ENCODE measurements around the gene KLRB1.
"Not testable (repeated sequence)": the region's sequence is repeated elsewhere in the genome, so short reads cannot be mapped to it uniquely, and the experiment has no call there.

The KLRB1 gene

DNA sequence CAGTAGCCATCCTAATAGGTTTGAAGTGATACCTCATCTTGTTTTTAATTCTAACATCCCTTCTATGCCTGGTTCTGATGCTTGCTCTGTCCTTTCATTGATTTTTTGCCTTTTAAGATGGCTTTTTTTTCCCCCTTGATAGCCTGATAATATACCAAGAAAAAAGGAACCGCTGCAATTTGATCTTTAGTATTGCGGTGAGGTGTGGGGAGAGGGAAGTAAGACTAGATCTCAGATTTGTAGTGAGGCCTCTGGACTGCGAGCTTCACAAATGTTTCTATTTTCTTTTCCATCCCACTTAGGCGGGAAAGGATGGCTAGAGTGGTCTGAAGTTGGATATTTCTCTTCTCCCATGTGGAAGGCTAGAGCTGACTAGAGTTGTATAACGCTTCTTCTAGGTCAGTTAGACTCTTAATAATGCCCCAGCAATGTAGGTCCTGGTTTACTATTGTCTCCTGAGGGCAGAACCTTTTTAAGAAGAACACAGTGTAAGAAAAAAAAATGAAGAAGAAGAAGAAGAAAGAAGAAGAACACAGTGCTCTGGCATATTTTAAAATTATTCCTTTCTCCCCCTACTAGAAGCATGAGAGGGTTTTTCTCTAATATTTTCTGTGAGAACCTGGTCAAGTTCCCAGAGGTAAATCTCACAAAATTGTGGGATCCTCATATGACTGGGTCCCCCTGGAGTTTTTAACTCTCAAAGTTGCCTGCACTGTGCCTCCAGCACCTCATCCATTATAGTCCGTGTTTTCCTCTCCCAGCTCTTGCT lies 11.9 kb upstream of the KLRB1 start:
- no peak for DNase-seq (ENCODE audit: low read depth)

DNA sequence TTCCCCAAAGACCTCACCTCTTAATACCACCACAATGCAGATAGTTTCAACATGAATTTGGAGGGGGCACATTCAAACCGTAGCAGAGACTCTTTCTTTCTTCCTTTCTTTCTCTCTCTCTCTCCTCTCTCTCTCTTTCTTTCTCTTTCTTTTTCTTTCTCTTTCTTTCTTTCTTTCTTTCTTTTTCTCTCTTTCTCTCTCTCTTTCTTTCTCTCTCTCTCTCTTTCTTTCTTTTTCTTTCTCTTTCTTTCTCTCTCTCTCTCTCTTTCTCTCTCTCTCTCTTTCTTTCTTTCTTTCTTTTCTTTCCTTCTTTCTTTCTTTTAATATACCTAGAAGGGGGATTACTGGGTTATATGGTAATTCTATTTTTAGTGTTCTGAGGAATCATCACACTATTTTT lies 11.2 kb upstream of the KLRB1 start:
- DNase-seq (ENCODE audit: low read depth) = not testable (repeated sequence)

DNA sequence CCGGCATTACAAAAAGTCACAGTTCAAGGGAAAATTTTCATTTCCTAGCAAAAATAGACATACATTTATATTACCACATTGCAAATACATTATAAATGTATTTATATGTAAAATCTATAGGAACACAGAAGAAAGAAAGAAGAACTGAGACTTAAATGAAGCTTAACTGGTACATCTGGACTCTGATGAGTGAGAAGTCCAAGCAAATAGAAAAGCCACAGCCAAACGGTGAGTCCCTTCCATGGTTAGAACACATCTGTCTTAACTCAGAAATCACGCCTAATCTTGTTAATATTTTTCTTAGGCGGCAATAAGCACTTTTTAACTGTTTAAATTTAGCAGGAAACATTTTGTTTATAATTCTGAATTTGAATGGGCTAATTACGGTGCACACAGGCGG lies 9.4 kb upstream of the KLRB1 start:
- no peak for DNase-seq (ENCODE audit: low read depth)

DNA sequence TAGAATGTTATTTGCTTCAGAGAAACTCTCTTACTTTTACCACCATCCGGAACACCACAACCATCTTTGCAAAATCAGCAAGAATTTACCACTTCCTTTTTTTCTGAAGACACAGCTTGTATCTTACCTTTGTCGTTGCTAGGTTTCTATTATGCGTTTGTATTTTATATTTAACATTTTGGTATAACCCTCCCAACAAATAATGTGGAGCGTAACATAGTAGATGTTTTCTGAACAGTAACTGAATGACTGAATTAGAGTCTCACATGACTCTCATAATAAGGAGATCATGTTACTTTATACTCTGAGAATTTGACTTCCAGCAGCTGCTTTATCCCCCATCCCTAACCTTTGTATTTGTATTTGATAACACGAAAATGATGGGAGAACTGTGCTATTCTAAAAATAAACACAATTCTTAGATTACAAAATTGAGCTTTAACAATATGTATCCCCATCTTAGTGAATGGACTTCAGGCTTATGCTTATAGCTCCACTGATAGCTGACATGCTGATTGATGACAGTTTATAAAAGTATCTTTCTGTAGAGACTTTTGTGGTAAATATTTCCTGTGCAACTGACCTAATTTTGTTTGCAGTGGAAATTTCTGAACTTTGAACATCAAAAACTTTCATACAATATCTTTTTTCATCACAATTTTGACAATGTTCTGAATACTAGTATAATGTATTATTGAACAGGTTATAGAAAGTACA lies 7.9 kb upstream of the KLRB1 start:
- no peak for DNase-seq (ENCODE audit: low read depth)

DNA sequence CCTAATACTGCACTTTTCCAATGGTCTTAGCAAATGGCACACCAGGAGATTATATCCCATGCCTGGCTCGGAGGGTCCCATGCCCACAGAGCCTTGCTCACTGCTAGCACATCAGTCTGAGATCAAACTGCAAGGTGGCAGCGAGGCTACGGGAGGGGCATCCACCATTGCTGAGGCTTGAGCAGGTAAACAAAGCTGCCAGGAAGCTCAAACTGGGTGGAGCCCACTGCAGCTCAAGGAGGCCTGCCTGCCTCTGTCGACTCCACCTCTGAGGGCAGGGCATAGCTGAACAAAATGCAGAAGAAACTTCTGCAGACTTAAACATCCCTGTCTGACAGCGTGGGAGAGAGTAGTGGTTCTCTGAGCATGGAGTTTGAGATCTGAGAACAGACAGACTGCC lies 2.9 kb upstream of the KLRB1 start:
- DNase-seq (ENCODE audit: low read depth) = not testable (repeated sequence)

DNA sequence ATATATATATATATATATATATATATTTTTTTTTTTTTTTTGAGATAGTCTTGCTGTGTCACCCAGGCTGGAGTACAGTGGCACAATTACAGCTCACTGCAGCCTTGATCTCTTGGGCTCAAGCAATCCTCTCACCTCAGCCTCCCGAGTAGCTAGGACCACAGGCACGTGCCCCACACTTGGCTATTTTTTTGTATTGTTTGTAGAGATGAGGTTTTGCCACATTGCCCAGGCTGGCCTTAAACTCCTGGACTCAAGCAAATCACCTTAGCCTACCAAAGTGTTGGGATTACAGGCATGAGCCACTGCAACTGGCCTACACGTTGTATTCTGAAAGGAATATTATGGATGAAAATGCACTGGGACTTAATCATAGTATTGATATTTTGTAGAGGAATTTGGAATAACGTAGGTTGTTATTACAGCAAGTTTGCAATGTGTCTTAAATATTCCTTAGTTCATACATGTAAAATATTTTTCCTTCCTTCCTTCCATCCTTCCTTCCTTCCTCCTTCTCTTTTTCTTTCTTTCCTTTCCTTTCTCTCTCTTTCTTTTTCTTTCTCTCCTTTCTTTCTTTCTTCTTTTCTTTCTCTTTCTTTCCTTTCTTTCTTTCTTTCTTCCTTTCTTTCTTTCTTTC lies 862 bp downstream of the KLRB1 start:
- no peak for DNase-seq (ENCODE audit: low read depth)

DNA sequence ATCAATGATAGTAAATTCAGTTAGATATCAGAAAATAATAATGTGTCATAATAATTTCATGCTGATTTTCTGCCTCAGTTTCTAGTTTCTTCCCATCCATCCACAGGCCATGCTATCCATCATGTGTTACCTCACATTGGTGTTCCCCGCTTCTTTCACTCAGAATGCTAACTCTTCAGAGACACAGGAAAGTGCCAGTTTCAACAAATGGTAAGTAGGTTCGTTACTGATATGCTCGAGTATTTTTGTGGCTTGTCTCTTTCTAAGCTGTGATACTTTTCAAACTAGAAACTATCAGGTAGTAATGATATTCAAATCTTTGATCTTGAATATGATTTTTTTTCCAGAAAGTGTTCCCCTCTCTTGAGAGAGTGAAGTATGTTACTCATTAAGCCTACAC lies 1.5 kb downstream of the KLRB1 start:
- no peak for DNase-seq (ENCODE audit: low read depth)

DNA sequence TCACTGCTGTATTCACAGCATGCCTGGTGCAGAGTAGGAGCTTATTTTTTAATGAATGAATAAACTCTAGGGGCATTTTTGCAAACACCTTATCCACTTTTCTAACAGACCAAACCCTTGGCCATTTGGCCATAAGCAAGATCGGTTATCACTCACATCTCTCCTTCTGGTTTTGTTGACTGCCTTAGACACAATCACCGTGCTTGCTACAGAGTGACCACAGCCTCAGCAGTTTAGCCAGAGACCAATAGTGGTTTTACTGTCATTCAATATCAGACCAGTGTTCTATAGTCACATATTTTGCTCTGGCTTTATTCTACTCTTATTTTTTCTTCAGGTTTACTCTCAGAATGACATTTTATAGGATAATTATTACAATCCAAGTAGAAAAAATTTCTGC lies 2.2 kb downstream of the KLRB1 start:
- no peak for DNase-seq (ENCODE audit: low read depth)

DNA sequence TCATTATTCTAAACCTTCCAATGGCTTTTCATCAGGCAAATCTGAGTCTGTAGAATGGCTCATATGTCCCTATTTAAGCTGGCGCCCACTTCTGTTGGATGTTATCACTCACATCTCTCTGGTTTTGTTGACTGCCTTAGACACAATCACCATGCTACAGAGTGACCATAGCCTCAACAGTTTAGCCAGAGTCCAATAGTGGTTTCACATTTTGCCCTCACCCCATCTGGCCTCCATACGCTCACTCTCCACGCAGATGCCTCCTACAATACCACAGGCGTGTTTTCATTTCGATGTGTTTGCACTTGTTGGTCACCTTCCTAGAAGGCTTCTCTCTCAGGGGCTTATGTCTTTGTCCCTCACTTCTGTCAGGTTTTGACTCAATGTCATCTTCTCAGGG lies 3.4 kb downstream of the KLRB1 start:
- DNase-seq (ENCODE audit: low read depth) = no peak

DNA sequence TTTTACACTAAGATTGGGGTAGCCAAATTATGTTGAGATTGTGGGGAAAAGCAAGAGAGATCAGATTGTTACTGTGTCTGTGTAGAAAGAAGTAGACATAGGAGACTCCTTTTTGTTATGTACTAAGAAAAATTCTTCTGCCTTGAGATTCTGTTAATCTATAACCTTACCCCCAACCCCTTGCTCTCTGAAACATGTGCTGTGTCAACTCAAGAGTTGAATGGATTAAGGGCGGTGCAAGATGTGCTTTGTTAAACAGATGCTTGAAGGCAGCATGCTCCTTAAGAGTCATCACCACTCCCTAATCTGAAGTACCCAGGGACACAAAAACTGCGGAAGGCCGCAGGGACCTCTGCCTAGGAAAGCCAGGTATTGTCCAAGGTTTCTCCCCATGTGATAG lies 7.3 kb downstream of the KLRB1 start:
- not testable (repeated sequence) for DNase-seq (ENCODE audit: low read depth)

DNA sequence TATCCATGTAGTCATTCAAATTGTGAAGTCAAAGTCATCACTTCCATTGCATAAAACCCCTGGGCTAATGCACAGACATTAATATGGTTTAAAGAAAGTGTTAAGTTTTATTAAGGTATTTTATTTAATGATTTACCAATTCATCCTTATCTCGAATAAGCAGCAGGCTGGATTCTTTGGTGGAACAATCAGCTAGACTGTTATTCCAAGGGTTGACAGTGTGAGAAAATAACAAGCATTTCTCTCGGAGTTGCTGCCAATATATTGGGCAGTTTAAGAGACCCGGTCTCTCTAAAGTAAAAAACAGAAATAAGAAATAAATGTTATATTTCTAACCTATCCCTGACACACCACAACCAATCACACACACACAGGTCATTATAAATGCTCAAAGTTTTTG lies 9.4 kb downstream of the KLRB1 start:
- DNase-seq (ENCODE audit: low read depth) = no peak

DNA sequence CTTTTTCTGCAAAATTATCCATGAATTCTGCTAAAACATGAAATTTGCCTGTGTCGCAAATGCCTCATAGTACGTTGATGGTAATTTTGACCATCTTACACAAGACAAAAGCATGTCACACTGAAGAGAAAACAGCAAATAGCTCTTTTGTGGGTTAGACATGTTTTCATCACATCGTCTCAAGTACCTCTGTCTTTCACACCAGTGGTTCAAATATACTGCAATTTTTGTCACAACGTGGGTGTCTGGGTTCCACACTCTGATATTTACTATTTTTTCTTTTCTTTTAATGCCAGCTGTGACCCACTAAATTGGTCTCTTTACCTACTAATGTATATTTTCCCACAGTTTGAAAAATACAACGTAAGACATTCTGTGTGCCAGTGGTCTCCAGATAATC lies 10.4 kb downstream of the KLRB1 start:
- no peak for DNase-seq (ENCODE audit: low read depth)

DNA sequence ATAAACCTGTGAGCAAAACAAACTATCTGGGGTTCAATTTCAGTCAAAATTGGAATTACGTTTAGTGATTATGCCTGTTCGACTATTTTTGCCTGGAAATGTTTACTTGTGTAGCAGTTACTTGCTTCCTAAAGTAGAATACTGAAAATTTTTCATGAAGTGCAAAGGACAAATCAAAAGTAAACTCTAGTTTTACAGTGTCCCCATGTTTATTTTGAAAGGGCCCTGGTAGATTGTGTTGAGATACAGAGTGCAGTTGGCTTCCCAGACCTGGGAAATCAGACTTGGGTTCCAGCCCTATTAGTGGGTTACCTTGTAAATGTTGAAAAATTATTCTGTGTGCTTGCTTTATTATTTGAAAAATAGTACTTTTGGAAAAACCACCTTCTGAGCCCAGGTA lies 17.3 kb downstream of the KLRB1 start:
- DNase-seq (ENCODE audit: low read depth) = no peak

DNA sequence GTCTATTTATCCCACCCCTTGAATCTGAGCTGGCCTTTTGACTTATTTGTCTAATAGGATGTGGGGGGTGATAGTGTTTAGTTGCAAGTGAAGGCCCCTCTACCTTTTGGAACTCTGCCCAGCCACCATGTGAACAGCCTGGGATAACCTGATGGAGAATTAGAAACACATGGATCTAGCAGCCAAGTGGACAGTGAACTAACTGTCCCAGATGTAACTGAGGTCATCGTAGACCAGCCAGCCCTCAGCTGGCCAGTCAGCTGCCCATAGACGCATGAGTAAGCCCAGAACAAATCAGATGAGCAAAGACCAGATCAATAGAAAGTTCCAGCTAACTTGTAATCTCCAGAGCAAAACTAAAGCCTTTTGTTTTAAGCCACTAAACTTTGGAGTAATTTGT lies 19.0 kb downstream of the KLRB1 start:
- DNase-seq (ENCODE audit: low read depth) = no peak

DNA sequence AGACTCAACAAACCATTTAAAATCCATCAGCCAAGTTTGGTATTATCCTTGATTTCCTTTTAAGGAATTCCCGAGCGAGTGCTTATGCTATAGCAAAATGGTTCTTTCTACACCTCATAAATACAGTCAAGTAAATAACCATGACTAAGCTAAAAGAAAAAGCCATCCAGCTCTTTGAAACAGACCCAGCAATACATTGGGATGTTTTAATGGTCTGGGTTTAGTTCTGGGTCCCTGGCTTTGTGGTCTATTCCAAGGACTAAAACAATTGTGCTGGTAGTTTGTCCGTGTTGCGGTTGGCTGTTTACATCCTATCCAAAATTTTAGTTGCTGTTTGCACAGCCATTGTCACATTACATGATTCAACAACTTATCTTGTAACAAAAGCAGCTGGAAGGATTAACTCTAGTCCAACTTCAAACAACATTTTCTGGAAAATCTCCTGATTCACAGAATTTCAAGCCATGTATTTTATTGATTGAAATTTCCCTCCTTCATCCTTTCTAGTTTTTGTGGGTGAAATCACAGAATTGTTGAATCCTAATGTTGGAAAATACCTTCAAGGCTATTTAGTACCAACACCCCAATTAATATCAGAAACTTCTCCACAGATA lies 19.6 kb downstream of the KLRB1 start:
- no peak for DNase-seq (ENCODE audit: low read depth)

DNA sequence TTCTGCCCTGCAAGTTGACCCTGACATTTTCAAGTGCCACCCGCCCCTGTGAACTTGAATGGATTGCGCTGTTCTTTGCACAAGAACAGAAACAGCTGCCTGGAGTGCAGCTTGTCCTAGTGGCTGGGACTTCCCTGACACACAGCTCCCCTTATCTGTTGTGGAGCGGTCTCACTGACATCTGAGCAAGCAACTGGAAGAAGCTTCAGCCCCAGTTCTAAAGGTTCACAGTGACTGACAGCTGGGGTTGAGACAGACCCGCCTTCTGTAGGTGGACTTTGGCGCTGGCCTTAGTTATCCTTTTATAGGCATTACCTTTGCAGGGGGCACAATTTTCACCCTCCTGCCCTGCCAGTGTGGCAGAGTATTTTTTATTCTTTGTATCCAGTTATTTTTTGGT lies 30.0 kb downstream of the KLRB1 start:
- DNase-seq (ENCODE audit: low read depth) = not testable (repeated sequence)

DNA sequence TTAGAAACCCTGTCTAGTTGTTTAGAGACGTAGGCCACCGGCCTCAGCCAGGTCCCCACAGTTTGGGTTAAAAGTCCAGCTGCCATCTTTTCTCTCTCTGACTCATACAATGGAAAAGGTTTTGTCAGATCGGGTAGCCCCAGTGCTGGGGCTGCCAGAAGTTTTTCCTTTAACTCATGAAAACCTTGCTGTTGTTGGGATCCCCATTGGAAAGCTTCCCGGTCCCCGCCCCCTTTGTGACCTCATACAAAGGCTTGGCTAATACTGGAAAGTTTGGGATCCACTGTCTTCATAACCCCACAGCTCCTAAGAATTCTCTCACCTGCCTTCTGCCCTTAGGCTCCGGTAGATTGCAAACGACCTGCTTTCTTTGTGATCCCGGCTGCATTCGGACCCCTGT lies 40.6 kb downstream of the KLRB1 start:
- not testable (repeated sequence) for DNase-seq (ENCODE audit: low read depth)

DNA sequence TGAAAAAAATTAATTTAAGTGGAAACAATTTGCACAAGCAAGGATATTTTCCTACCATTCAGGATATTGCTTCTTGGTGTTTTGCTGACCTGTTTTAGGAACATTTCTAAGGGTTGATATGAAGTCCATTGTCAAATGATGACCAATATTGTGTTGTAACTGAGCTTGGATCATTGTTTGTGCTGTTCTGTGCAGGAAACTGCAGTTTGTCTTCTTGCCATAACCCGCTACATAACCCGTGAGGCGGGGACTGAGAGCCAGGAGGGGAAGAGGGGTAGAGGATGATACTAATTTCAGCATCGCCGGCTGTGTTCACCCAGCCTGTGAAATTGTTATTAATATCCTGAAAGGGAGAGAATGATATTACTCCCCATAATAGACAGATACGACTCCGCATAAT lies 41.6 kb downstream of the KLRB1 start:
- not testable (repeated sequence) for DNase-seq (ENCODE audit: low read depth)

DNA sequence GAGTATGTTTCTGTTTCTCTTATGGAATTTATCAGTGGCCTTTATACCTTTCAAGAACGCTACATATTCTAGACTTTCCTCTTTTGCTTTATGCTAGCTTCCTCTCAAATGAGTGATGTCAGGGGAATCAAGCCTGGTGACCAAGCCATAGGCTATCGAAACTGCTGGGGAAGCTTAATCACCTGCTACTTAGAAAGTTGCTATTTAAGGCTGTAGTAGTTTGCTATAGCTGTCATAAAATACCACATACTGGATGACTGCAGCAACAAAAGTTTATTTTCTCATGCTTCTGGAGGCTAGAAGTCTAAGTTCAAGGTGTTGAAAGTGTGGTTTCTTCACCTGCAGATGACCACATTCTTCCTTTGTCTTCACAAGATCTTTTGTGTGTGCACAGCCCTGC lies 43.3 kb downstream of the KLRB1 start:
- DNase-seq (ENCODE audit: low read depth) = not testable (repeated sequence)

DNA sequence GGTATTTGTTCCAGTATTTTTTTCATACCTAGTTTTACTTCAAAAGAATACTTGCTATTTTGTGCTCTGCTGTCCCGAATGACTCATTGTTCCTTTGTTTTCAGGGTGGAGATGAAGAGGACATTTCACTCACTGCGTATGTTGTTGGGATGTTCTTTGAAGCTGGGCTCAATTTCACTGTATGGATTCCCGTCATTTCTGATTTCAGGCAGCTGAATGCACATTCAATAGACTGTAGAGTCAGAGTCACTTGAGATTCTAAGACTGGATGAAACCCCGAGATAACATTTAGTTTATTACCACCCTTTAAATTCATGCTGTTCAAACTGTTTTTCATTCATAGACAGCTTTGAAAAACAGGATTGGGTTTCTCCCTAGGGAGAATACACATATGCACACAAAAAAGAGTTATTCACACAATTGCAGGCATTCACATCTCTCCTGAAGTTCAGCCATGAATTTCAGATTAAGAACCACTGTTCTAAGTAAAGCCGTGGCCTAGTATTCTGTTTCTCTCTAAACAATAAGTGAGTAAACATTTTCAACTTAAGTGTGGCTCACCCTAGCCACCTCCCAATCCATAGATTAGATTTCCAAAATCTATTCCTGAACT lies 44.8 kb downstream of the KLRB1 start:
- not testable (repeated sequence) for DNase-seq (ENCODE audit: low read depth)

DNA sequence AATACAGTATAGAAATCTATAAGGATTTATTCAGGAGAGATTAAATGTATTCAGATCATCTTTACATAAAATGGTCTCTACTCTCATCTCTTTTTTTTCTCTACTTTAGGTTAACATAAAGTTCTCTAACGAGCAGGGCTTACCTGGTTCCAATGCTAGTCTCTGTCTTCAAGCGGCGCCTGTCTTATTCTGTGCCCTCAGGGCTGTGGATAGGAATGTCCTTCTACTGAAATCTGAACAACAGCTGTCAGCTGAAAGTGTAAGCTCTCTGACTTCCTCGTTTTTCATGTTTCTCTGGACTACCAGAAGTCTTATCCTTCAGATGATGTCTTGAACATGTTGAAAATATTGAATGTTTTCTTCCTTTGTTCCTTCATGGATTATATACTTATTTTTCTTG lies 62.2 kb downstream of the KLRB1 start:
- DNase-seq (ENCODE audit: low read depth) = not testable (repeated sequence)

Data from activated gamma-delta T cell treated with anti-CD3 and anti-CD28 coated beads, Interleukin-2, amount 50 U/mL, for 16 hours (primary cell).